Uterus (tissue), 2 donors: ENCODE results near the gene NOTUM.

Experiments used
- POLR2A ChIP-seq, 2 donors: fragments of 450-650 bp; IDR thresholded peaks; one replicate each; pipeline ENCODE4 v1.6.1; 2016; ENCODE audit warnings: antibody characterized with exemption in 2 of 2, mild to moderate bottlenecking in 1 of 2, moderate library complexity in 1 of 2
- TF ChIP-seq, protein P1 (sequence below), 4 experiments: fragments of 200-600 bp in 2 of 4; fragments of 450-650 bp in 2 of 4; sonication (generic) in 2 of 4; IDR thresholded peaks; one replicate each; pipeline ENCODE4 v1.5.1; 2016 to 2019; ENCODE audit warnings: antibody characterized with exemption in 4 of 4, mild to moderate bottlenecking in 2 of 4, moderate library complexity in 1 of 4

DNA sequence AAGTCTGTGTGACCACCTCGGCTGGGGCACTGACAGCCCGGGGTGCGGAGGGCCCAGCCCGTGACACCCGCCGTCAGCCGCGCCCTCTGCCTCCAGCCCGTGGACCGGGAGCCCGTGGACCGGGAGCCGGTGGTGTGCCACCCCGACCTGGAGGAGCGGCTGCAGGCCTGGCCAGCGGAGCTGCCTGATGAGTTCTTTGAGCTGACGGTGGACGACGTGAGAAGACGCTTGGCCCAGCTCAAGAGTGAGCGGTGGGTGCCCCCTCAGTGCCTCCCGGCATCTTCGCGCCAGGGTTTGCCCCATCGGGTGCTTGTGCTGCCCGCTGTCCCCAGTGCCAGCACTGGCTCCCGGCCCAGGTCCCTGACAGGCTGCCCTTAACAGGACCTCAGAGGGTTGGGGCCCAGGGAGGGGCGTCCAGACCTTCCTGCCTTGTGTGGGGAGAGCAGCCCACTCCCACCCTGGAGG, 48.0 kb upstream of the NOTUM start:
- TF ChIP-seq POLR2A (IDR thresholded peaks at IDR 0.05): no peak
- TF ChIP-seq, protein P1, sequence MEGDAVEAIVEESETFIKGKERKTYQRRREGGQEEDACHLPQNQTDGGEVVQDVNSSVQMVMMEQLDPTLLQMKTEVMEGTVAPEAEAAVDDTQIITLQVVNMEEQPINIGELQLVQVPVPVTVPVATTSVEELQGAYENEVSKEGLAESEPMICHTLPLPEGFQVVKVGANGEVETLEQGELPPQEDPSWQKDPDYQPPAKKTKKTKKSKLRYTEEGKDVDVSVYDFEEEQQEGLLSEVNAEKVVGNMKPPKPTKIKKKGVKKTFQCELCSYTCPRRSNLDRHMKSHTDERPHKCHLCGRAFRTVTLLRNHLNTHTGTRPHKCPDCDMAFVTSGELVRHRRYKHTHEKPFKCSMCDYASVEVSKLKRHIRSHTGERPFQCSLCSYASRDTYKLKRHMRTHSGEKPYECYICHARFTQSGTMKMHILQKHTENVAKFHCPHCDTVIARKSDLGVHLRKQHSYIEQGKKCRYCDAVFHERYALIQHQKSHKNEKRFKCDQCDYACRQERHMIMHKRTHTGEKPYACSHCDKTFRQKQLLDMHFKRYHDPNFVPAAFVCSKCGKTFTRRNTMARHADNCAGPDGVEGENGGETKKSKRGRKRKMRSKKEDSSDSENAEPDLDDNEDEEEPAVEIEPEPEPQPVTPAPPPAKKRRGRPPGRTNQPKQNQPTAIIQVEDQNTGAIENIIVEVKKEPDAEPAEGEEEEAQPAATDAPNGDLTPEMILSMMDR (IDR thresholded peaks at IDR 0.05): no peak
